SK-N-SH (cell line): ENCODE data around the gene BAIAP2L2. TPM values are rescaled to one million over a fixed set of nuclear protein-coding genes. Genes with fewer than 3 reads are reported as not detected.

ENCODE experiments used
- CTCF ChIA-PET: fragments of 300-600, 350-600 bp; formaldehyde crosslinking; extraction: SDS; loops from one replicate; lab custom pipeline; 2021; lab: Yijun Ruan, JAX
- POLR2A ChIA-PET: fragments of 350-600 bp; sonication (Branson Sonifier 250); formaldehyde crosslinking; extraction: SDS; loops from one replicate; lab custom pipeline; 2020; ENCODE audit warnings: antibody characterized with exemption, inconsistent platforms; lab: Yijun Ruan, JAX
- DNase-seq: peaks from one replicate; pipeline ENCODE4 v3.0.0; 2012
- H2AFZ ChIP-seq: fragments of 200-600 bp; sonication (generic); 2 replicates; pipeline ENCODE4 v1.8.1; 2016; ENCODE audit warnings: antibody characterized with exemption, mild to moderate bottlenecking, low read depth
- H3F3A ChIP-seq: fragments of 200-600 bp; sonication (generic); replicated peaks from 2 replicates; pipeline ENCODE3; 2016; ENCODE audit warnings: antibody characterized with exemption, mild to moderate bottlenecking; ENCODE audit not compliant: insufficient read depth
- H3K27ac ChIP-seq, 2 experiments: fragments of 200-500 bp in 1 of 2; fragments of 200-600 bp in 1 of 2; sonication (Bioruptor generic) in 1 of 2; sonication (generic), shearing (Covaris generic) in 1 of 2; 2 replicates each; pipeline versions ENCODE4 v1.5.1 to v1.6.1; 2014 to 2016; ENCODE audit warnings: low read depth in 2 of 2, inconsistent platforms in 1 of 2, low read length in 1 of 2, mild to moderate bottlenecking in 1 of 2, mixed read lengths in 1 of 2
- H3K27me3 ChIP-seq: fragments of 200-600 bp; sonication (generic), shearing (Covaris generic); 2 replicates; pipeline ENCODE4 v1.6.1; 2016; ENCODE audit warnings: mixed run types; ENCODE audit not compliant: insufficient read depth
- H3K36me3 ChIP-seq, 2 experiments: fragments of 200-500 bp in 1 of 2; fragments of 200-600 bp in 1 of 2; sonication (Bioruptor generic) in 1 of 2; sonication (generic) in 1 of 2; replicated peaks in 1 of 2; 2 replicates each; pipeline versions ENCODE3 to v1.5.1; 2014 to 2016; ENCODE audit warnings: low read length in 1 of 2, mild to moderate bottlenecking in 1 of 2; ENCODE audit not compliant: insufficient read depth in 2 of 2, control insufficient read depth in 1 of 2
- H3K4me1 ChIP-seq, 2 experiments: fragments of 200-500 bp in 1 of 2; fragments of 200-600 bp in 1 of 2; sonication (Bioruptor generic) in 1 of 2; sonication (generic), shearing (Covaris generic) in 1 of 2; 2 replicates each; pipeline versions ENCODE4 v1.5.1 to v1.6.1; 2014 to 2016; ENCODE audit warnings: low read depth in 1 of 2, low read length in 1 of 2, mixed run types in 1 of 2; ENCODE audit not compliant: insufficient read depth in 2 of 2, control insufficient read depth in 1 of 2
- H3K4me2 ChIP-seq: fragments of 200-600 bp; sonication (generic), shearing (Covaris generic); 2 replicates; pipeline ENCODE4 v1.6.1; 2017; ENCODE audit warnings: mixed run types
- H3K4me3 ChIP-seq, 2 experiments: fragments of 200-500 bp in 1 of 2; fragments of 200-600 bp in 1 of 2; sonication (Bioruptor generic) in 1 of 2; sonication (generic), shearing (Covaris generic) in 1 of 2; 2 replicates each; pipeline versions ENCODE4 v1.5.1 to v1.8.1; 2014 to 2016; ENCODE audit warnings: low read depth in 2 of 2, inconsistent platforms in 1 of 2, low read length in 1 of 2, mild to moderate bottlenecking in 1 of 2, mixed read lengths in 1 of 2, moderate library complexity in 1 of 2
- H3K79me2 ChIP-seq: fragments of 200-600 bp; sonication (generic); 2 replicates; pipeline ENCODE4 v1.8.1; 2017; ENCODE audit warnings: mild to moderate bottlenecking; ENCODE audit not compliant: insufficient read depth
- H3K9ac ChIP-seq: fragments of 200-600 bp; sonication (generic); 2 replicates; pipeline ENCODE4 v1.6.1; 2017; ENCODE audit warnings: mixed run types
- H3K9me2 ChIP-seq: fragments of 200-600 bp; sonication (generic); 2 replicates; pipeline ENCODE4 v1.6.1; 2017; ENCODE audit warnings: mixed run types
- H3K9me3 ChIP-seq: fragments of 200-600 bp; sonication (generic); 2 replicates; pipeline ENCODE4 v1.6.1; 2017; ENCODE audit warnings: mixed run types, mild to moderate bottlenecking, moderate library complexity
- H4K20me1 ChIP-seq: fragments of 200-600 bp; sonication (generic); 2 replicates; pipeline ENCODE4 v1.6.1; 2017; ENCODE audit warnings: mild to moderate bottlenecking, mixed run types; ENCODE audit not compliant: insufficient read depth
- ELF1 ChIP-seq: IDR thresholded peaks from 2 replicates; pipeline ENCODE4 v1.4.0; 2012
- EP300 ChIP-seq, 2 experiments: IDR thresholded peaks; 2 replicates each; pipeline versions ENCODE4 v1.4.0 to v1.6.1; 2012; ENCODE audit warnings: borderline replicate concordance in 1 of 2, low read depth in 1 of 2, low read length in 1 of 2
- EZH2phosphoT487 ChIP-seq: fragments of 200-600 bp; sonication (generic); IDR thresholded peaks from 2 replicates; pipeline ENCODE4 v1.6.1; 2017; ENCODE audit warnings: low read depth, mixed run types, mild to moderate bottlenecking, antibody characterized with exemption, moderate library complexity, borderline replicate concordance
- FOXM1 ChIP-seq: IDR thresholded peaks from 2 replicates; pipeline ENCODE4 v1.4.0; 2012; ENCODE audit warnings: low read depth, mild to moderate bottlenecking
- GABPA ChIP-seq: IDR thresholded peaks from 2 replicates; pipeline ENCODE4 v1.4.0; 2012; ENCODE audit warnings: low read depth, mild to moderate bottlenecking
- GATA2 ChIP-seq: sonication (generic); formaldehyde crosslinking; IDR thresholded peaks from 2 replicates; pipeline ENCODE4 v1.5.0; 2020; ENCODE audit warnings: mild to moderate bottlenecking, missing genetic modification reagents
- NFIC ChIP-seq: IDR thresholded peaks from 2 replicates; pipeline ENCODE4 v1.4.0; 2012; ENCODE audit warnings: borderline replicate concordance
- RAD21 ChIP-seq: IDR thresholded peaks from 2 replicates; pipeline ENCODE4 v1.6.1; 2012; ENCODE audit warnings: mild to moderate bottlenecking, low read length
- RFX5 ChIP-seq: IDR thresholded peaks from 2 replicates; pipeline ENCODE4 v1.6.1; 2012; ENCODE audit warnings: mild to moderate bottlenecking, improper control_type of control experiment, low read length
- RXRA ChIP-seq: IDR thresholded peaks from 2 replicates; pipeline ENCODE4 v1.4.0; 2012; ENCODE audit warnings: low read depth, mild to moderate bottlenecking, borderline replicate concordance
- TAF1 ChIP-seq: IDR thresholded peaks from 2 replicates; pipeline ENCODE4 v1.6.1; 2012; ENCODE audit warnings: low read depth, mild to moderate bottlenecking, low read length, moderate library complexity, borderline replicate concordance
- TCF12 ChIP-seq: IDR thresholded peaks from 2 replicates; pipeline ENCODE4 v1.4.0; 2012
- TEAD4 ChIP-seq: IDR thresholded peaks from 2 replicates; pipeline ENCODE4 v1.4.0; 2012; ENCODE audit warnings: mild to moderate bottlenecking, borderline replicate concordance; ENCODE audit not compliant: insufficient read depth
- YY1 ChIP-seq: IDR thresholded peaks from 2 replicates; pipeline ENCODE4 v1.4.0; 2012; ENCODE audit warnings: low read depth, mild to moderate bottlenecking
- whole genome bisulfite sequencing: methylation state at CpG from one replicate; pipeline ENCODE4 v1.1.6; 2017; ENCODE audit warnings: low lambda C conversion rate; 5-methylcytosine and 5-hydroxymethylcytosine counted together
- polyA plus RNA-seq, 3 experiments: library from polyadenylated mRNA; depleted of rRNA; stranded (reverse); fragments of >200 nt; gene quantifications; 2 replicates each; pipeline ENCODE4 v1.2.3, GENCODE V29; 2012
- TF ChIP-seq, protein P1 (sequence below): IDR thresholded peaks from 2 replicates; pipeline ENCODE4; 2012
- TF ChIP-seq, protein P2 (sequence below): IDR thresholded peaks from 2 replicates; pipeline ENCODE4 v1.4.0; 2012; ENCODE audit warnings: low read depth
- TF ChIP-seq, protein P3 (sequence below): fragments of 200-600 bp; sonication (generic); IDR thresholded peaks from 2 replicates; pipeline ENCODE4 v1.6.1; 2017; ENCODE audit warnings: antibody characterized with exemption, mild to moderate bottlenecking, moderate library complexity
- TF ChIP-seq, protein P4 (sequence below): IDR thresholded peaks from 2 replicates; pipeline ENCODE4 v1.6.1; 2012; ENCODE audit warnings: mild to moderate bottlenecking, low read depth, low read length, moderate library complexity
- TF ChIP-seq, protein P5 (sequence below): fragments of 150-350 bp; IDR thresholded peaks from 2 replicates; pipeline ENCODE4 v1.6.1; 2016; ENCODE audit warnings: mild to moderate bottlenecking, low read depth, low read length

Gene BAIAP2L2
- polyA plus RNA-seq, 1 of the 3 experiments (the other 2 are of a cell fraction), result 0.16 TPM

DNA sequence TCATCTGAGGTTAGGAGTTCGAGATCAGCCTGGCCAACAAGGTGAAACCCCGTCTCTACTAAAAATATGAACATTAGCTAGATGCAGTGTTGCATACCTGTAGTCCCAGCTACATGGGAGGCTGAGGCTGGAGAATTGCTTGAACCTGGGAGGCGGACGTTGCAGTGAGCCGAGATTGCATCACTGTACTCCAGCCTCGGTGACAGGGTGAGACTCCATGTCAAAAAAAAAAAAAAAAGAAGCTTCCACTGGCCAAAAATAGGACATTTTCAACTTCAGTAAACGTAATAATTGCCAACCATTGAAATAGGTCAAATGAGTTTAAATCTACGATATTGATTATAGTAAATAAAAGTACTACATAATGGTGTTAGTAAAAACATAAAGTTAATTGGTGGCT, 6.8 kb downstream of the BAIAP2L2 start:
- no peak for DNase-seq
- TF ChIP-seq RFX5 (no peak), TCF12 (no peak), RXRA (no peak), FOXM1 (no peak), NFIC (no peak), EZH2phosphoT487 (no peak), YY1 (no peak), GATA2 (CRISPR knock-in tag) (no peak), ELF1 (no peak), TEAD4 (no peak), TAF1 (no peak), GABPA (no peak), EP300 (IDR thresholded peaks at IDR 0.05; ENCODE audit: borderline replicate concordance in 1 of 2, low read depth in 1 of 2, low read length in 1 of 2) (no peak), RAD21 (no peak)
- TF ChIP-seq, protein P1, sequence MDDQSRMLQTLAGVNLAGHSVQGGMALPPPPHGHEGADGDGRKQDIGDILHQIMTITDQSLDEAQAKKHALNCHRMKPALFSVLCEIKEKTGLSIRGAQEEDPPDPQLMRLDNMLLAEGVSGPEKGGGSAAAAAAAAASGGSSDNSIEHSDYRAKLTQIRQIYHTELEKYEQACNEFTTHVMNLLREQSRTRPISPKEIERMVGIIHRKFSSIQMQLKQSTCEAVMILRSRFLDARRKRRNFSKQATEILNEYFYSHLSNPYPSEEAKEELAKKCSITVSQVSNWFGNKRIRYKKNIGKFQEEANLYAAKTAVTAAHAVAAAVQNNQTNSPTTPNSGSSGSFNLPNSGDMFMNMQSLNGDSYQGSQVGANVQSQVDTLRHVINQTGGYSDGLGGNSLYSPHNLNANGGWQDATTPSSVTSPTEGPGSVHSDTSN, result no peak
- TF ChIP-seq, protein P2, sequence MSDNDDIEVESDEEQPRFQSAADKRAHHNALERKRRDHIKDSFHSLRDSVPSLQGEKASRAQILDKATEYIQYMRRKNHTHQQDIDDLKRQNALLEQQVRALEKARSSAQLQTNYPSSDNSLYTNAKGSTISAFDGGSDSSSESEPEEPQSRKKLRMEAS, result no peak
- TF ChIP-seq, protein P3, sequence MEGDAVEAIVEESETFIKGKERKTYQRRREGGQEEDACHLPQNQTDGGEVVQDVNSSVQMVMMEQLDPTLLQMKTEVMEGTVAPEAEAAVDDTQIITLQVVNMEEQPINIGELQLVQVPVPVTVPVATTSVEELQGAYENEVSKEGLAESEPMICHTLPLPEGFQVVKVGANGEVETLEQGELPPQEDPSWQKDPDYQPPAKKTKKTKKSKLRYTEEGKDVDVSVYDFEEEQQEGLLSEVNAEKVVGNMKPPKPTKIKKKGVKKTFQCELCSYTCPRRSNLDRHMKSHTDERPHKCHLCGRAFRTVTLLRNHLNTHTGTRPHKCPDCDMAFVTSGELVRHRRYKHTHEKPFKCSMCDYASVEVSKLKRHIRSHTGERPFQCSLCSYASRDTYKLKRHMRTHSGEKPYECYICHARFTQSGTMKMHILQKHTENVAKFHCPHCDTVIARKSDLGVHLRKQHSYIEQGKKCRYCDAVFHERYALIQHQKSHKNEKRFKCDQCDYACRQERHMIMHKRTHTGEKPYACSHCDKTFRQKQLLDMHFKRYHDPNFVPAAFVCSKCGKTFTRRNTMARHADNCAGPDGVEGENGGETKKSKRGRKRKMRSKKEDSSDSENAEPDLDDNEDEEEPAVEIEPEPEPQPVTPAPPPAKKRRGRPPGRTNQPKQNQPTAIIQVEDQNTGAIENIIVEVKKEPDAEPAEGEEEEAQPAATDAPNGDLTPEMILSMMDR, result no peak
- TF ChIP-seq, protein P4, sequence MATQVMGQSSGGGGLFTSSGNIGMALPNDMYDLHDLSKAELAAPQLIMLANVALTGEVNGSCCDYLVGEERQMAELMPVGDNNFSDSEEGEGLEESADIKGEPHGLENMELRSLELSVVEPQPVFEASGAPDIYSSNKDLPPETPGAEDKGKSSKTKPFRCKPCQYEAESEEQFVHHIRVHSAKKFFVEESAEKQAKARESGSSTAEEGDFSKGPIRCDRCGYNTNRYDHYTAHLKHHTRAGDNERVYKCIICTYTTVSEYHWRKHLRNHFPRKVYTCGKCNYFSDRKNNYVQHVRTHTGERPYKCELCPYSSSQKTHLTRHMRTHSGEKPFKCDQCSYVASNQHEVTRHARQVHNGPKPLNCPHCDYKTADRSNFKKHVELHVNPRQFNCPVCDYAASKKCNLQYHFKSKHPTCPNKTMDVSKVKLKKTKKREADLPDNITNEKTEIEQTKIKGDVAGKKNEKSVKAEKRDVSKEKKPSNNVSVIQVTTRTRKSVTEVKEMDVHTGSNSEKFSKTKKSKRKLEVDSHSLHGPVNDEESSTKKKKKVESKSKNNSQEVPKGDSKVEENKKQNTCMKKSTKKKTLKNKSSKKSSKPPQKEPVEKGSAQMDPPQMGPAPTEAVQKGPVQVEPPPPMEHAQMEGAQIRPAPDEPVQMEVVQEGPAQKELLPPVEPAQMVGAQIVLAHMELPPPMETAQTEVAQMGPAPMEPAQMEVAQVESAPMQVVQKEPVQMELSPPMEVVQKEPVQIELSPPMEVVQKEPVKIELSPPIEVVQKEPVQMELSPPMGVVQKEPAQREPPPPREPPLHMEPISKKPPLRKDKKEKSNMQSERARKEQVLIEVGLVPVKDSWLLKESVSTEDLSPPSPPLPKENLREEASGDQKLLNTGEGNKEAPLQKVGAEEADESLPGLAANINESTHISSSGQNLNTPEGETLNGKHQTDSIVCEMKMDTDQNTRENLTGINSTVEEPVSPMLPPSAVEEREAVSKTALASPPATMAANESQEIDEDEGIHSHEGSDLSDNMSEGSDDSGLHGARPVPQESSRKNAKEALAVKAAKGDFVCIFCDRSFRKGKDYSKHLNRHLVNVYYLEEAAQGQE, result no peak
- TF ChIP-seq, protein P5, sequence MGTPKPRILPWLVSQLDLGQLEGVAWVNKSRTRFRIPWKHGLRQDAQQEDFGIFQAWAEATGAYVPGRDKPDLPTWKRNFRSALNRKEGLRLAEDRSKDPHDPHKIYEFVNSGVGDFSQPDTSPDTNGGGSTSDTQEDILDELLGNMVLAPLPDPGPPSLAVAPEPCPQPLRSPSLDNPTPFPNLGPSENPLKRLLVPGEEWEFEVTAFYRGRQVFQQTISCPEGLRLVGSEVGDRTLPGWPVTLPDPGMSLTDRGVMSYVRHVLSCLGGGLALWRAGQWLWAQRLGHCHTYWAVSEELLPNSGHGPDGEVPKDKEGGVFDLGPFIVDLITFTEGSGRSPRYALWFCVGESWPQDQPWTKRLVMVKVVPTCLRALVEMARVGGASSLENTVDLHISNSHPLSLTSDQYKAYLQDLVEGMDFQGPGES, result no peak
- H3K4me1 ChIP-seq, result no peaks in the 10 kb centered on the region; a peak in 1 of 4 replicates
- H3K9ac ChIP-seq, result no peak overlapping the region
- H3K9me3 ChIP-seq, result no peaks in the 10 kb centered on the region
- WGBS, result 57% methylated on average over 7 of the region's 8 CpGs
- ChIA-PET CTCF (interaction anchor here (0.7 to 1.4 kb wide), 2 partner anchors 12 to 15 kb away, joined by 3 to 5 read pairs; no protein-coding TSS in a partner anchor), POLR2A (no interaction called here)
- H3K27ac ChIP-seq, result no peak overlapping the region
- no peaks in the 10 kb centered on the region for H3K36me3 ChIP-seq
- H2AFZ ChIP-seq, result no peak overlapping the region
- H3K79me2 ChIP-seq, result no peaks in the 10 kb centered on the region
- H3K9me2 ChIP-seq, result no peaks in the 10 kb centered on the region
- no peaks in the 10 kb centered on the region for H4K20me1 ChIP-seq
- H3F3A ChIP-seq, result no peaks in the 10 kb centered on the region
- H3K27me3 ChIP-seq, result no peaks in the 10 kb centered on the region
- H3K4me2 ChIP-seq, result no peak overlapping the region
- H3K4me3 ChIP-seq, result no peak overlapping the region
